Stimulated activated CD8-positive, alpha-beta memory T cell treated with anti-CD3 and anti-CD28 coated beads, Interleukin-15, amount 100 ng/mL, for 4 hours (primary cell): Measurements from ENCODE around the gene TMEM74B.

Source experiments
- DNase-seq, 2 donors: peaks; one replicate each; pipeline ENCODE4 v3.0.0-alpha.2; 2020; ENCODE audit warnings: low read depth in 2 of 2

Gene TMEM74B

GRCh38 chr20:1205802-1206201, 21.0 kb upstream of the TMEM74B start:
- DNase-seq, result no peak

- no peak for DNase-seq
Observed at GRCh38 chr20:1204576-1204975, 19.8 kb upstream of the TMEM74B start.

DNA sequence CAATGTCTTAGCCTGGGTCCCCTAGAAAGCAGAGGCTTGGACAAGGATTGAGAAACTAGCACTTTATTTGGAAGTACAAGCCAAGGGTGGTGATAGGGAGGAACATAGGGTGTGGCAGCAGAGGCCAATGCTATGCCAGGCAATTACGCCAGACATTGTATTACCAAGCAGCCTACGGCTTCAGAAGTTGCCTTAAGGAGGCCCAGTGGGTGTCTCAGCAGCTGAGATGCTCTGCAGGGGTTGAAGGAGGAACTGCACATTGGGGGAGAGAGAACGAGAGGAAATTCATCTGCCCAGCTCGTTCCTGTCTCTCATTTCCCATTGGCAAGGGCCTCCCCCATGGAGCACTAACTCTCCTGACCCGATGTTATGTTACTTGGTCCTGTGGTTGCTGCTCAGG, 19.3 kb upstream of the TMEM74B start:
- no peak for DNase-seq

GRCh38 chr20:1203630-1204029, 18.8 kb upstream of the TMEM74B start:
- no peak for DNase-seq

- no peak for DNase-seq
Observed at GRCh38 chr20:1202762-1203504, 18.2 kb upstream of the TMEM74B start, which contains the start of gene C20orf202. TSS of gene C20orf202 (plus strand) at chr20:1203454. CDS start at chr20:1203586, 132 bp downstream.

DNA sequence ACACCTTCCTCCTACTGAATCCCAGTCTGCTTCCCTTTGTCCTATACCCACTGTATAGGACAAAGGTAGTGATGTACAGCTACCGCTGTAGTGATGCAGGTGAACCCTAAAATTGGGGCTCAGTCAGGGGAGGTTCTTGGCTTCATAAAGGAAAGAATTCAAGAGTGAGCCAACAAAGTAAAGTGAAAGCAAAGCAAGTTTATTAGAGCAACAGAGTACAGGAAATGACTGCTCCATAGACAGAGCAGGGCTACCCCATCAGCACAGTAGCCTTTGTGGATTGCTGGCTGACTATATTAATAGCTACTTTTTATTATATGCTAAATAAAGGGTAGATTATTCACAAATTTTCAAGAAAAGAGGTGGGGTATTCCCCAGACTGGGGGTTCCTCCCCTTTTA, 15.2 kb upstream of the TMEM74B start:
- DNase-seq, result no peak

DNA sequence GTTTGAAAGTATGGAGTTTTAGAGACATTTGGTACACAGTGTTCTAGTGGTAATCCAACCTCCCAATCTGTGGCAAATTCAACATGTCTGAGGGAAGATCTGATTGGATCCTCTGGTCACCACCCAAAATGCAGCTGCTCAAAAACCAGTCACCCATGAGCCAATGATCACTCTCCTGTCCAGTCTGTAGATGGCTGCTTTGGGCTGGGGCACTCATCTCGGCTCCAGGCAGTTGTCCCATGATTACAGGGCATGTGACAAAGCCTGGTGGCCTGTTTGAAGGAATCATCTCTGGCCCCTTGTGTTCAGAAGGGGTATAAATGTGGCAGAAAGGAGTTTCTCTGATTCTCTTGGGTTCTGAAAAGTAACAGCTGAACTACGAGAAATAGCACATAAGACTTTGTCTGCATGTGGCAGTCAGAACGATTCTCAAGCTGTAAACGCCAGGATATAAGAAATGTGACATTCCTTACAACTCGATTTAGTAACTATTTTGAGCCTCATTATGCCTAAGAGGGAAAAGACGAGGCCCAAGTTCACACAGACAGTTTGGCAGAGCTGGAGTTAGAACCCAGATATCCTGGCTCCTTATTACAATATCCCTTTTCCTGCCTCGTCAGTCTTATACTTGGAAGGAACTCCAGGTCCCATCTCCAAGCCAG, 14.6 kb upstream of the TMEM74B start:
- no peak for DNase-seq

GRCh38 chr20:1198751-1199150, 14.0 kb upstream of the TMEM74B start:
- DNase-seq, result no peak

DNA sequence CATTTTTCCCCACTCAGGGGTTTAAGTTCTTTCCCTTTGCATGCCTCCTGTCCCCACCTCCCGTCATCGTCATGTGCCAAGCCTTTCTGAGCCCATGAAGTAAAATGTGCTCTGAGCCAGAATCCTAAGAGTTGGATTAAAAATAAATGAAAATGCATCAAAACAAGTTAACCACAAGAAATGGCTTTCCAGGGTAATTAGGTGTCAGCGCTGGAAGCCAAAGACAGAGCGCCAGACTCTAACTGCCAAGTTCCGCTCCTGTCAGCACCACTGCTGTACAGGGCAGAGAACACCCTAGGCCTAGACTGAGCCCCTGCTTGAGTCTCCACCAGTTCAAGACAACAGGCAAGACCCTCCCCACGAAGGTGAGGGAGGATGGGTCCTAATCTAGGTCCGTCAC, 13.0 kb upstream of the TMEM74B start:
- DNase-seq, result no peak

DNA sequence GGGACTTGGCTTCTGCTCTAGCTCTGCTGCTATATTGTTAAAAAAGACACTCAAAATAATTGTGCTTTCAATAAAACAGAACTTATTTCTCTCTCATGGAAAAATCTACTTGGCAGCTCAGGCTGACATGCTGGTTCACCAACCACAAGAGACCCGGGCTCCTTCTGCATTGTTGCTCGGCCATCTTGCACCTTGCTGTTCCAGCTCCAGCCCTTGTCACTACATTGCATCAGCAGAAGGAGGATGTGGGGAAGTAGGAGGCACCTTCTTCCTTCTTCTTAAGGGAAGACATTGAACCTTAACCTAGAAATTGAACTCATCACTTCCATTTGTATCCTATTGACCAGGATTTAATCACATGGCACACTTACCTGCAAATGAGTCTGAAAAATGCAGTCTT, 11.9 kb upstream of the TMEM74B start:
- DNase-seq, result no peak

DNA sequence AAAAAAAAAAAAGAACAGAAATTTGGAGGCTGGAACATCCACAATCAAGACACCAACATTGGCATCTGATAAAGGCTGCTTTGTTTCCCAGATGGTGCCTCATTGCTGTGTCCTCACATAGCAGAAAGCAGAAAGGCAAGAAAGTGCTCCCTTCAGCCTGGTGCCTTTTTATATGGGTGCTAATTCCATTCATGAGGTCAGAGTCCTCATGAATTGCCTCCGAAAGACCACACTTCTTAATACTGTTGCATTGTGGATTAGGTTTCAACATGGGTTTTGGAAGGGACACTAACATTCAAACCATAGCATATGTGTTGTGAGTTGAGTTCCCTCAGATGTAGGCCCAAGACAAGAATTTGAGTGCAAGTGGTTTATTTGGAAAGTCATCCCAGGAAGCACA, 10.4 kb upstream of the TMEM74B start:
- no peak for DNase-seq

DNA sequence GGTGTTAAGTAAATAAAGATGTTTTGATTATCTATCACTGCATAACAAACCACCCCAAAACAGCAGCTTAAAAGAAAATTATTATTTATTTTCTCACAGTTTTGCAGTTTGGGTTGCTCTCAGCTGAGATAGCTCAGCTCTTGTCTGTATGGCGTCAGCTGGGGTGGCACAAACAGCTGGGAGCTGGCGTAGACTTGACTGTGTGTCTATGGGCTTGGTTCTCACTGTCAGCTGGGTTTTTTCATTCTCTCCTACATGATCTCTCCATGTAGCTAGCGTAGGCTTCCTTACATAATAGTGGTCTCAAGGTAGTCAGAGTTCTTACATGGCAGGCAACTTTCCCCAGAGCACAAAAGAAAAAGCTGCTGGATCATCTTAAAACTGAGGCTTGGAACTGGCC, 6.5 kb upstream of the TMEM74B start:
- DNase-seq, result no peak

- DNase-seq, result no peak
Observed at GRCh38 chr20:1190847-1191246, 6.1 kb upstream of the TMEM74B start.

- DNase-seq, result no peak
Observed at GRCh38 chr20:1189827-1190226, 5.0 kb upstream of the TMEM74B start.

DNA sequence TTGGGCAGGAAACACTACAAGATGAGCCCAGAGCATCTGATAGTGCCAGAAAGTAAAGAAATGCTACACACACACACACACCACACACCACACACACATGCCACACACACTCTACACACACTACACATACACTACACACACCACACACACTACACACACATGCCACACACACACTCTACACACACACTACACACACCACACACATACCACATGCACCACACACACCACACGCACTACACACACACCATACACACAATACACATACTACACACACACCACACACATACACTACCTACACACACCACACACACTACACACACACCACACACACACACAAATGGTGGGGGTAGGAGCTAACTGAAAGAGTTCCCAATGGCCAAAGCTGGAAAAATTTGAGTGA, 3.6 kb upstream of the TMEM74B start:
- DNase-seq, result no peak

GRCh38 chr20:1187605-1188171, 2.9 kb upstream of the TMEM74B start:
- DNase-seq, result no peak

DNA sequence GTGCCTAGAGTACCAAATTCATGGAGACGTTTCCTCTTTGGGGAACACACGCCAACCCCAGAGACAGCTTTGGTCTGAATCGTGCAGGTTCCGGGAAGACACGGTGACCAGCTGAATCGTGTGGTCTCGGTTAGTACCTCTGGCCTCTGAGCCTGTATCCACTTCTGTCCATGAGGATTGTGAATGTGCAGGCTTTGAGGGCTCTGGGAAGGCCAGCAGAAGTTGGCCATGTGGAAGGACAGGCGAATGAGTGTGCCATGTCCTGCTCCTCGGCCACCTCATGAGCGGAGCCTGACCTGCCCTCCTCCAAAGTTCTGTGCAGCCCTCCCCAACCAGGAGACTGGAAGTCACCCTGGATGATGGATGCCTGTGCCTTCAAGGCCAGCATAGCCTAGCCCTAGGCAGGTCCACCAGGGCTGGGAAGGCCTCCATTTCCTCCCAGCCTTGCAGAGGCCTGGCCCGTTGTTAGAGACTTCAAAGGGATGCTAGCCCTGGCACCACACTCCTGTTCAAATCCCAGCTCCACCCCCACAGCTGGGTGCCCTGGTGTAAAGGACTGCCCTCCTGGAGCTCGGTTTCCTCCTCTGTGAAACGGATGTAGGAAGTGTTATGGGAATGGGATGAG, 1.7 kb upstream of the TMEM74B start:
- DNase-seq, result no peak

- no peak for DNase-seq
Observed at GRCh38 chr20:1185790-1186334, 1.1 kb upstream of the TMEM74B start.

DNA sequence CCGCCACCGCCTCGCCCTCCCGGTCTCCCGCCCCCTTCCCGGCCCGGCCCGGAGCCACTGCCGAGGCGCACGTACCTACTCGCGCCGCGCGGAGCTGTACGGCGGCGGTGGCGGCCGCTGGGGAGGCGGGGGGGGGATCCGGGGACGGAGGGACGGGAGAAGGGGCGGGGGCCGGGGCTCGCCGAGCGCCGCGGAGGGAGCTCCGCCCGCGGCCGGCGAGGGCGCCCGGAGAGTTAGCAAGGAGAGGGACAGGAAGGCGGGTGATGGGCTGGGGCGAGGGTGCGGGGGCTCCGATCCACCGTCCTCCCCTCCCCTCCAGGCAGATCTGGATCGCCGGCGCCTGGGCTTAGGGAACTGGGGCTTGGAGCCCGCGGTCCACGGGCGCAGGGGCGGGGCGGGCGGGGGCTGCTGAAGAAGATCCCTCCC, 548 bp upstream of the TMEM74B start:
- DNase-seq, result no peak

DNA sequence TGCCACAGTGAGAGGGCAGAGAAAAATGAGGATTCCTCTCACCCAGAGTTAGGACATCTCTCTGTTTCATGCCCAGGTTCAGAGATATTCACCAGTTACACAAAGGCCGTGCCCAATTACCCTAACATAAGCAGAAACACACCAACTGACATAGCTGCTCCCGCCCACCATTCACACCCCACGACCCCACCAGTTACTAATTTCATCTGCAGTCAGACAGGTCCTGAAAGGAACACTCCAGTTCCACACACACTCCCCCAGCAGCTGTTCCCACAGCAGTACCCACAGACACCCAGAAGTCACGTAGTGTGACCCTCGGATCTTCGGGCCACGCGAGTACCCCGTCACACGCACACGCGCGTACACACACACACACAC, 532 bp downstream of the TMEM74B start:
- no peak for DNase-seq

GRCh38 chr20:1183153-1183552, 1.6 kb downstream of the TMEM74B start:
- DNase-seq, result no peak

GRCh38 chr20:1182106-1182505, 2.7 kb downstream of the TMEM74B start:
- no peak for DNase-seq
